HG03066 (cell line): ENCODE data around the gene HOMEZ.
A peak's percentile ranks its signal among the peaks of the same experiment; 100 is the strongest.

ENCODE experiments used
- ATAC-seq: cut with Tn5 transposase; IDR thresholded peaks from one replicate; pipeline ENCODE4 v1.9.1; 2021; ENCODE audit warnings: low read depth; ENCODE audit not compliant: unreplicated experiment

HOMEZ gene

DNA sequence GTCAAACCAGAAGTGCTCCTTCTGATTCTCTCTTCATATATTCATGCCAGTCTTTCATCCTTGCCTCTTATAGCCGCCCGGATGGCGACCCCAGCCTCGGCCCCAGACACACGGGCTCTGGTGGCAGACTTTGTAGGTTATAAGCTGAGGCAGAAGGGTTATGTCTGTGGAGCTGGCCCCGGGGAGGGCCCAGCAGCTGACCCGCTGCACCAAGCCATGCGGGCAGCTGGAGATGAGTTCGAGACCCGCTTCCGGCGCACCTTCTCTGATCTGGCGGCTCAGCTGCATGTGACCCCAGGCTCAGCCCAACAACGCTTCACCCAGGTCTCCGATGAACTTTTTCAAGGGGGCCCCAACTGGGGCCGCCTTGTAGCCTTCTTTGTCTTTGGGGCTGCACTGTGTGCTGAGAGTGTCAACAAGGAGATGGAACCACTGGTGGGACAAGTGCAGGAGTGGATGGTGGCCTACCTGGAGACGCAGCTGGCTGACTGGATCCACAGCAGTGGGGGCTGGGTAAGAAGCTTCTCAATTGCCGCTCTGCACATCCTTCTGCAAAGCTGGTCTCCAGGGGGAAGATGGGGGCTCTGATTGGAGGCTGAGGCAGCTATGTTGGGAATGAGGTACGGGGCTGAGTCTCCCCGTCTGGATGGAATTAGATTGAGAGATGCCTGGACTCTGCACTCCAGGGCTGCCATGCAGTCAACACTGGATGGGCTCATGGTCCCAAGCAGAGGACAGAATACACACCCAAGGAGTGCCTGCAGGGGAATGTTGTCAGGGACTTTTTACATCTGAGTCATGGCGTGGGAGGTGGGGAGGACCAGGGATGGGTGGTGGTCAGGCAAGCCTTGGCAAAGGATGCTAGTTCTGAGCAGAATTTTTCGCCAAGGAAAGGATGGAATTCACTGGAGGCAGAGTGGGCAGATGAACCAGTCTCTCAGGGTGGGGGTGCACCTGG lies 22.0 kb upstream of the HOMEZ start:
- no peak for ATAC-seq

DNA sequence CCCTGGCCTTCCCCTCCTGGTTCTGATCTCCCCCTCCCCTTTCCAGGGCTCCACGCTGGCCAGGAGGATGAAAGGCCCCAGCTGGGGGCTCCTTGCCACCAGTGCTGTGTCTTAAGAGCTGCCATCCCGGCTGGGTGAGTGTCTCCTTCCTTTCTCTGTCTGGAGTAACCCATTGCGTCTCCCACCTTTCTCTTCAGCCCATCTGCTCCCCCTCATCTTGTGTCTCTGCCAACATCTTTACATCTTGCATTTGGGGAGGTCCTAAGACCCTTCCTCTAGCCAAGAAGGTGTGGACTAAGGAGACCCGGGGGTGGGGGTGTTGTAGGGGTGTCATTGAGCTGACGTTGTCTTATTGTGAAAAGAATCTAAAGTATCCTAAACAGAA lies 21.2 kb upstream of the HOMEZ start:
- ATAC-seq = no peak

DNA sequence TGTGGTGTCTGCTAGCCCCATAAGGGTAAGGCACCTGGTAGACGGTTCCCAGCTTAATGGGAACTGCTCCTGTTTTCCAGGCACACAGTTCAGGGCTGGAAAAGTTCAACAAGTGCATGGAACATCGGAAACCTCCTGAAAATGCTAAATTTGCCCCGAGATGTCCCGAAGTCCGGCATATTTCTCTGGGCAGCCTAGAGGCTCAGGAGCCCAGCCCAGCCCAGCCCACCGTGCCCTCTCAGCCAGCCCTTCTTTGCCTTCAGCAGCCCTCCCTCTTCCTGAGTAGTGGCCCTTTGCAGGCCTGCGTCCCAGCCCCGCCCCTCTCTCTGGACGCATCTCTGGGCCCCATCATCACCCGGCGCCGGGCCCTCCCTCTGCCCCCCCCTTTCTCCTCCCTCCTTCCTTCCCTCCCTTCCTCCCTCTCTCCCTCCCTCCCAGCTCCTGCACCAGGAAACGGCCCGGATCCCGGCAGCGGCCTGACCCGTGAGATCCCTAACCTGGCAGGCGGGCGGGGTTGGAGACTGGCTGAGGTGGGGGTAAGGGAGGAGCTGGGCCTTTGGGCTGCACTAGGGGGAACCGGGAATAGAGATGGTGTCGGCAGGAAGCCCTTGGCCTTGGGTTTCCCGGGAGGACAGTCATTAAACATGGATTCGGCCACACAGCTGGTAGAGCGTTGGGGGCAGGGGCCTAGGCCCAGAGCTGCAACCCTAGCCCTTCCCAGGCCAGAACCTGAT lies 20.6 kb upstream of the HOMEZ start, which contains the start of gene BCL2L2:
Gene BCL2L2, plus strand, starts transcription at position 422 of the 734 bp plus-strand sequence. CDS start 935 bp downstream, outside the sequence.
- ATAC-seq = no peak

DNA sequence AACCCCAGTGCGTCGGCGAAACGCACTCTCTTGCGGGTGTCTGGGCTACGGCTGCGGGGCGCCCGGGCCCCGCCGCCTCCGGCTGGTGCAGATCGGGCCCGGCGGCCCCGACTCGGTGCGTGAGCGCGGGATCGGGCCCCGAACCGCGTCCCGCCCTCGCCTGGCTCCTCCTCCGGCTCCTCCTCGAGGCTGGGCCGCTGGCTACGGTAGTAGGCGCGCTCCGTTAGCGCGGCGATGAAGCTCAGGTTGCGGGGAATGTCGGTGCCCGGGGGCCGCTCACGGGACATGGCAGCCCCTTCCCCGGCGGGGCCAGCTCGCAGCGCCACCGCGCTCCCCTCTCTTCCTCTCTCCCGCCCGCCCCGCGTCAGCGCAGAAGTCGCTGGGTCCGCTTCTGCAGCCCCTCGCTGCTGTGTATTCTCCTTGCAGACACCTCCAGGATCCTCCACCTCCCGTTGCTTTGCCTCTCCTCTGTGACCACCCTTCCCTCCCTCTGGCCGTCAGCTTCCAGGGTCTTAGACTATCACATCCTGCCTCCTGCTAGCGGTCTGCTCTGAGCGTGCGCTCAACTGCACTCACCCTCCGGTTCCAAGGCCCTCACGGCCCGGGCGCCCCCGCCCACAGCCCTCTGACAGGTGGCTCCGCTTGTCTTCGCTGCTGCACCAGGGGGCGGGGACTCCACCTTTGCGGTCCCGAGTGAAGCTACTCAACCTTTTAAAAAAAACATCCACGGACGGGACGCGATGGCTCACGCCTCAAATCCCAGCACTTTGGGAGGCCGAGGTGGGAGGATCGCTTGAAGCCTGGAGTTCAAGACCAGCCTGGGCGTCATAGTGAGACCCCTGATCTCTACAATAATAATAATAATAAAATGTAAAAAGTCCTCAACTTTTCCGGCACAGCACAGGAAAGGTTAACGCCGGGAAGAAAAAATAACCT lies 16.6 kb upstream of the HOMEZ start, which contains the start of gene PPP1R3E:
Gene PPP1R3E, minus strand, starts transcription at position 570 of the 936 bp plus-strand sequence. Its CDS starts 283 bp downstream, at position 287.
- peak; percentile 32 for ATAC-seq

DNA sequence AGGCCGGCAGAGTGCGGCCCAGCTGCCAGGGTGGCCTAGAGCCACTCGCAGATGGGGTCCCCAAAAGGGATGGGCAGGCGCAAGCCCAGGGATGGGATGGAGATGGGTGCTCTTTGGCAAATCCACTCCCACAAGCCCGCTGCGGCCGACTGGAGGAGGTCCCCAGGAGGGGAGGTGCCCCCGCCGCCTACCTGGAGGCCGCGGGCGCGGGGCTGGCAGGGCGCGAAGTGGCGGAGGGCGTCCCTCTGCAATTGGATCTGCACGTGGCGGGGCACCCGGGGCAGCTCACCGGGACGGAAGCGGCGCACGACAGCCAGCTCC lies 16.0 kb upstream of the HOMEZ start:
- peak; percentile 8 for ATAC-seq

DNA sequence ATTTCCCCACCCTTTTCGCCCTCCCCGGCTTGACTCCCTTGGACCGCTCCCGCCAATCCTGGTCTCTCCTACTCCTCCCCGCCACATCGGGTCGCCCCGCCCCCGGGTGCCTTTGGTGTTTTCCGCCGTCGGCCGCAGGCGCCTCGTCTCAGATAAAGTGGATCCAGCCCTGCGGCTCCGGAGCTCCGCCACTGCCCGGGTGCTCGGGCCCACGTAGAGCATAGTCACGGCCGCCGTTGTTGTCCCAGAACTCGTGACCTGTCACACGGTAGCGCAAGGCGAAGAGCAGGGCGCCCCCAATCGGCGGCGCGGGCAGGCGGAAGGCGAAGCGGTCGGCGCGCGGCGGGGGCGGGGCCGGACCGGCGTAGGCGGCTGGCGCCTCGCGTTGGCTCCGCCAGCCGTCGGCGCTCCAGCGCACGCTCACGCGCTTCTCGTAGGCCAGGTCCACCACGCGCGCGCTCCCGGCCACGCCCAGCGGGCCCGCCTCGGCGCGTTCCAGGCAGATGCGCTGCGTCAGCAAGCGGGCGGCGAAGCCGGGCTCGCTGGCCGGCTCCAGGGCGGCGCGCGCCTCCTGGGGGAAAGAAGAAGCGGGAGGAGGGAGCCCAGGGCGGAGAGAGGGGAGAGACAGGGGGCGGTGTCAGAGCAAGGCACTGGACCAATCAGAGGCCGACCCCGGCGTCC lies 15.5 kb upstream of the HOMEZ start:
- peak; percentile 74 for ATAC-seq

DNA sequence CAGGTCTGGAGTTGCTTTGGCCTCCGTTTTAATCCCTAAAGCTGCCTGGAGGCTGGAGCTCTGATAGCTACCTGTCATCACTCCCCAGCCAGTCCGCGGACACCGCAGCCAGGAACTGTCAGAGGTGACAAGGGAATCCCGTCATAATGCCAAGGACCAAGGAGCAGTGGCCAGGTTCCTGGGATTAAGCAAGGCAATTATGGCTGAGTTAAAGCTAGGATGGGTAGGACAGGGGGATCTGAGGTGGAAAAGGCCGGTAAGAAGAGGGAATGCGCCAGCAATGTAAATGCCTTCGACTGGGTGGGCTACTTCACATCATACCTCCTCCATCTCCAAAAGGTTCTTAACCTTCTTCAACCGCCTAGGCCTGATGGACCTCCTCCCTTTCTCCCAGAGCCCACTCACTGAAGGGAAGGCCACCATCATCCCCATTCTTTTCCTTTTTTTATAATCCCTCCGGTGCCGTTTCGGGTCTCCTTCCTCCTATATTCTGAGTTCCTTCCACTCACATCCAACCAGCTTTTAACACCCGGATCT lies 14.8 kb upstream of the HOMEZ start:
- no peak for ATAC-seq

DNA sequence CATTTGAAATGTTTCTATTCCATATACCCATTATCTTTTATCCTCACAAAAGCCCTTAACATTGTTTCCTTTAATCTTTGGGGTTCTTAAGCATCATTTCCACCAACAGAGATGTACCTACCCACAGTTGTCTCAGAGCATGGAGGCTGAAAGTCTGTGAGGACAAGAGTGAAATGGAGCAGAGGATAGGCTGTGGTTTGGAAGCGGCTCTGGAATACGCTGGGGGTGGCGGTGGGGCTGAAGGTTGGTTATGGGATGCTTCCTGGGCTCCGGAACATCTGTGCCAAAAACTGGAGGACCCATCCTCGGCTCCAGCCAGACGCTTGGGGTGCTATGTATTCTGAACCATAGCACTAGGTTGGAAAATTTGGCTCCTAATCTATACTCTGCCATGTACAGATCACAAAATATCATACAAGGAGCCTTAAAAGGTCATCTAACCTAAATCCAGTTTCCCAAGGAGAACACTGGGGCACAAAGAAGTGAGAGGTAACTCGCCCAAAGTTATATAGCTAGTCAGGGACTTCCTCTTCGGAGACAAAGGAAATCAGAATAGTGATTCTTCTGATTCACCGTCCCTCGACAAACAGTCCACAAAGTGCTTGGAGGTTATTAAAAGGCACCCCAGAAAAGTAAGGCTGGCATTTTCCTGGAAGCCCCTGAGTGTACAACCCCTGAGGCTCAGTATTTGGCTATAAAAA lies 14.2 kb upstream of the HOMEZ start:
- ATAC-seq = no peak

DNA sequence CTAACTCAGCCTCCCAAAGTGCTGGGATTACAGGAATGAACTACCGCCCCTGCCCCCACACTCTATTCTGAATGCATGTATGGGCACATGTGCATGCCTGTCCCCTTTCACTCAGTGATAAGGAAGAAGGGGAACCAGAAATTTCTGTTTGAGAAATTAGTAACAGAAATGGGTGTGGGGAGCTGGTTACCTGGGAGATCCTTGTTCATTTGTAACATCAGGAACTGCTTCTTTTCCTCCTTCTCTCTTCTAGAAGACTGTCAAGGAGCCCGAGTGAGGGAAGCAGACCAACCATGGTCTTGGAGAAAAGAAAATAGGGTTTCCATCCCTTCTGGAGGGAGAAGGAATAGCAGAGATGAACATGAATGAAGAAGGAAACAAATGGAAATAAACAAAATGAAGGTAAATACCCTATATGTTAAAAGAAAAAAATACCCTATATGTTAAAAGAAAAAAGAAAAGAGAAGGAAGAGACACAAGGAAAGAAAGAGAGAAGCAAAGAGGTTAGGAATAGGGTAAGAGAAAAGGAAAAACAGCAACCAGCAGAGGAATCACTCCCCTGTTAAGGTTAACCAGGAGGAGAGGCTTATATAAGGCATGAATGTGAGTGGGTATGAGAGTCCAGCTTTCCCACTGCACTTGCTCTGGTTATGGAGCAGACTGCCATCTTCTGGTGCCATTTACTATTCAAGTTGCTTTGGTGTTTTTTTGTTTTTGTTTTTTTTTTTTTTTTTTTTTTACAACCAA lies 13.5 kb upstream of the HOMEZ start:
- ATAC-seq = no peak

DNA sequence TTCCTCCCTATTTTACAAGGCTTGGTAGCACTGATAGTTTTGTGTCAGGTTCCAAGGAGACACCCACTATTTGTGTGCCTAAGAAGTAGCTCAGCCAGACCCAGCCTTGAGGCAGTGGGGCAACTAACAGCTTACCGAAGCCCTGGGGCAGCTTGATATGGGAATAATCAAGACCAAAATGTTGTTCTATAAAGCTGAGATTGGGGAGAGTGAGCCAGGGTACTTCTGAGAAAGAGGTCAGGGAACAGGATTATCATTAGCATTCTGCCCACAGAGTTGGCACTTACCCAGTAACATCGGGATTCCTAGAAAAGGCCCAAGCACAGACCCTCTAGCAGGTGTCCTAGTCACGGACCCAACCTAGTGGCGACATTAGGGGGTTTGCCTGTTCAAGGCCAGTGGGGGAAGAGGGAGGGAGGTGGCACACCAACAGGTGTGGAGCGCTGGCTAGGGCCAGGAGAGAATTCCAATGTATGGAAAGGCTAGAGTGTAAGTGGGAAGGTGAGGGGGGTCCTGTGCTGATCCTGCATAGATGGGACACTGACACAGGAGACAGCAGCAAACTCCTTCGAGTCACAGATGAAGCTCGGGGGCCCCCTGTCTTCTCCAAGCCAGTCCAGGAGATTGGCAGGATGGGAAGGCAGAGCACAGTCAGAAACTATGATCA lies 11.8 kb upstream of the HOMEZ start:
- ATAC-seq = no peak

DNA sequence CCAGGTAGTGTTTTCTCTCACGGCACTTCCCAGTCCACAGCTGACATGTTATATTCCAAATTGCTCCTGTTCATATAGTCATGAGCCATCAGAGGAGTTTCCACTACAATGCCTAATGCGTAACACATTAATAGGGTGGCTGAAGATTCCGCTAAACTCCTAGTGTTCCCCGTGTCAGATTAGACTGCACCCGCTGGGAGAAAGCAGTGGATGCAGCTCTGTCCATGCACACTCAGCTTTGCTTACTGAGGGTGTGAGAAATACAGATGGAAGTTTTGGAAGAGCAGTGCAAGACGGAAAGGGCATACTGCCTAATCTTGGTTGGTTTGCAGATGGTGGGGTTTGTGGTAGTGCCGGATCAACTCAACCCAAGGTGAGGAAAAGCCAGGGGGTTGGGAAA lies 11.2 kb upstream of the HOMEZ start:
- ATAC-seq = no peak

DNA sequence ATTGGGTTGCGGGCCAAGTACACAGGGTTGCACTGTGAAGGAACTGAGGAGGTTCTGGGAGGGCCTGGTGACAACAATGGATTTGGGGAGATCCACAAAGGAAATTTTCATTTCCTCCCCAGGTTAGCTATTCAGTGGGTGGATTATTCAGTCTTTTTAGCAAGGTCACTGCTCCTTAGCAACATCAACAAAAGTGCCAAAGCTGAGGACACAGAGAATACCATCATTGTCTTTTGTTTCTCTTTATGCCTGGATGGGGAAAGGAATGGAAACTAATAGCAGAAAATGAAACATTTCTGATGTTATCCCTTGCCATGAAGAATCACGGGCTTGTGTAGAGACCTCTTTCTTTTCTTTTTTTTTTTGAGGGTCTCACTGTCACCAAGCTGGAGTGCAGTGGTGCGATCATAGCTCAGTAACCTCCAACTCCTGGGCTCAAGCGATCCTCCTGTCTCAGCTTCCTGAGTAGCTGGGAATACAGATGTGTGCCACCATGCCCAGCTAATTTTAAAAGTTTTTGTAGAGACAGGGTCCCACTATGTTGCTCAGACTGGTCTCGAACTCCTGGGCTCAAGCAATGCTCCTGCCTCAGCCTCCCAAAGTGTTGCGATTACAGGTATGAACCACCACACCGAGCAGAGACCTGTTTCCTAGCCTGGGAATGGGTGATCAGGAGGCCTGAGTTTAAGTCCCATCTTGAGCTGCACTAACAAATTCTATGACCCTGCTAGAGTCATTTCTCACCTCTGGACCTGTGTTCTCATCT lies 10.3 kb upstream of the HOMEZ start:
- ATAC-seq = no peak

DNA sequence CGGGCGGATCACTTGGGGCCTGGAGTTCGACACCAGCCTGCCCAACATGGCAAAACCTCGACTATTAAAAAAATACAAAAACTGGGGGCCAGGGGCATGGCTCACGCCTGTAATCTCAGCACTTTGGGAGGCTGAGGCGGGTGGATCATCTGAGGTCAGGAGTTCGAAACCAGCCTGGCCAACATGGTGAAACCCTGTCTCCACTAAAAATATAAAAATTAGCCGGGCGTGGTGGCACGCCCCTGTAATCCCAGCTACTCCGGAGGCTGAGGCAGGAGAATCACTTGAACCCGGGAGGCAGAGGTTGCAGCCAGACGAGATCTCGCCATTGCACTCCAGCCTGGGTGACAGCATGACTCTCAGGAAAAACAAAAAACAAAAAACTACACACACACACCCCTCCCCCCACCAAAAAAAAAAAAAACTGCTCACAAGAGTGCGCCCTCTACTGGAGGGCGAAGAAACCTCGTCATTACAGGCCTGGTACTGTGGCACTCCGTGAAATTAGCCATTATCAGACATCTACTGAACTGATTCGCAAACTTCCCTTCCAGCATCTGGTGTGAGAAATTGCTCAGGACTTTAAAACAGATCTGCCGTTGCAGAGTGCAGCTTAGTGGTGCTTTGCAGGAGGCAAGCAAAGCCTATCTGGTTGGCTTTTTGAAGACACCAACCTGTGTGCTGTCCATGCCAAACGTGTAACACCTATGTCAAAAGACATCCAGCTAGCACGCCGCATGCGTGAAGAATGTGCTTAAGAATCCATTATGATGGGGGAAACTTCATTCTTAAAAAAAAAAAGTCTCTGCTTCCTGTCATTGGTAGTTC lies 9.0 kb upstream of the HOMEZ start:
- ATAC-seq = no peak

DNA sequence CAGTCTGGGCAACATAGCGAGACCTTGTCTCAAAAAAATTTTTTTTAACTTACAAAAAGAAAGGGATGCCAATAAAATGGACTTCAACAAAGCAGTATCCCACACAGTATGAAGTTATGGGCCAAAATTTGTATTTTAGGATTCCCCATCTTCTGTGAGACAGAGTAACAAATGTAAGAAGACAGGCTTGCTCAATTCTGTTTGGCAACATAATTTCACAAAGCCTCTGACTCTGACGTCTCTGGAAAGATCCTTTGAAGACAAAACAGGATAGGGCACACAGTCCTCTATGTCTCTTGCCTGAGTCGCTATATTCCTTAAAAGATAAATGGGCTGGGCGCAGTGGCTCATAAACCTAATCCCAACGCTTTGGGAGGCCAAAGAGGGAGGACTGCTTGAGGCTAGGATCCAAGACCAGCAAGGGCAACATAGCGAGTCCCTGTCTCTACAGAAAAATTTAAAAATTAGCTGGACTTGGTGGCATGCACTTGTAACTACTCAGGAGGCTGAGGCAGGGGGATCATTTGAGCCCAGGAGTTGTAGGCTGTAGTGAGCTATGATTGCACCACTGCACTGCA lies 1.1 kb upstream of the HOMEZ start:
- ATAC-seq = no peak

DNA sequence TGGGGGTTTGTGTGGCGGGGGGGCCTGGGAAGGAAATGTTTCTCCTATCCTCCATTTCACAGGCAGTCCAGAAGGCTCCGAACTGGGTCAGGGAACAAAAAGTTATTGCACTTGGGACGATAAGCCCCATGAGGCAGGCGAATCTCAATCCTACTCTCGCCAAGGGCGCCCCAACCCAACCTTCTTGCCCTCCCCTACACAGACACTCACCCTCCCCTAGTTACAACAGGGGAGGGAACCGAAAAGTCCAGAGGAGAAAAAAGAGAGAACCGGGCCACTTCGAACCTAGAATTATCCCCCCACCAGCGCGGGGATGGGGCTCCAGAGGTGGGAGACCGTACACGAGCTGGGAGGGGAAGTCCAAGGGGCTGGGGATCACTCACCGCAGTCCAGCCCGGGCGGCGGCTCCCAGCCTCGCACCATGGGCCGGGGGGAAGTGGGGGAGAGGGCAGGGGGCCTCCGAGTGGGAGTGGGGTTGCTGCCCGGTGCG lies 357 bp downstream of the HOMEZ start:
- peak; percentile 23 for ATAC-seq
